Renal cortex interstitium (tissue), 11 donors: ENCODE results near the gene SRD5A1. TPM values are rescaled to one million over a fixed set of nuclear protein-coding genes. Genes with fewer than 3 reads are reported as not detected.

ENCODE experiments used
- DNase-seq, 11 donors: peaks; one replicate each; pipeline ENCODE4 v3.0.0-alpha.2; 2013; ENCODE audit warnings: low read depth in 9 of 11, low spot score in 4 of 11; ENCODE audit errors: extremely low read depth in 1 of 11
- polyA plus RNA-seq, 3 donors: library from polyadenylated mRNA; unstranded; fragments of 120-200 nt; gene quantifications; one replicate each; pipeline ENCODE4 v1.2.1, GENCODE V29; 2013; ENCODE audit not compliant: insufficient read length in 3 of 3

The SRD5A1 gene
- polyA plus RNA-seq, 3 donors: 10.4 to 12.7 (median 12.7) TPM

- DNase-seq: no peak
These were observed 82.8 kb downstream of the SRD5A1 start for GRCh38 chr5:6715758-6716628.

DNA sequence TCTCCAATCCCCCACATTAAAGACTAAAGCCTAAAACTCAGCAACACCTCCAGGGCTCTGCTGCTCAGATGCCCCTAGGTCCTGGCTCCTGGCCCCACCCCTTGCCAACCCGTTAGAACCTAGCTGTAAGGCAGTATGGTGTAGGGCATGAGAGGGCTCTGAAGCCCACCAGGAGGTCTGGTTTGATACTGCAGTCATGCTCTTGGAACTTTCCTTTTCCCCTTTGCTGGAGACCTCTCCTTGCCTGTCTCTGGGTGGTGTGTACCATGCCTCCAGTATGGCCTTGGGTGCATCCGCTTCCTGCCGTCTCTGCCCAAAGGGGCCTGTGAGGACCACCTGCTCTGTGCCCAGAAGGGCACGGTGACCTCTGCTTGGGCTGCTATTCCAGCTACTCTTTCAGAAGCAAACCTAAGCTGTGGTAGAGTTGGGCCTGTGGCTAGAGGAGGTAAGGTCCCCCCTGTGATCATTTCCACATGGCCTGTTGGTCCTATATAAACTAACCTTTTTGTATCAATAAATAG lies 83.4 kb downstream of the SRD5A1 start:
- DNase-seq: no peak

GRCh38 chr5:6717247-6717646 lies 84.0 kb downstream of the SRD5A1 start:
- no peak for DNase-seq

- no peak for DNase-seq
These were observed 84.4 kb downstream of the SRD5A1 start for GRCh38 chr5:6717687-6718086.

- no peak for DNase-seq
These were observed 85.0 kb downstream of the SRD5A1 start for GRCh38 chr5:6718161-6718681.

- no peak for DNase-seq
These were observed 85.5 kb downstream of the SRD5A1 start for GRCh38 chr5:6718718-6719117.

DNA sequence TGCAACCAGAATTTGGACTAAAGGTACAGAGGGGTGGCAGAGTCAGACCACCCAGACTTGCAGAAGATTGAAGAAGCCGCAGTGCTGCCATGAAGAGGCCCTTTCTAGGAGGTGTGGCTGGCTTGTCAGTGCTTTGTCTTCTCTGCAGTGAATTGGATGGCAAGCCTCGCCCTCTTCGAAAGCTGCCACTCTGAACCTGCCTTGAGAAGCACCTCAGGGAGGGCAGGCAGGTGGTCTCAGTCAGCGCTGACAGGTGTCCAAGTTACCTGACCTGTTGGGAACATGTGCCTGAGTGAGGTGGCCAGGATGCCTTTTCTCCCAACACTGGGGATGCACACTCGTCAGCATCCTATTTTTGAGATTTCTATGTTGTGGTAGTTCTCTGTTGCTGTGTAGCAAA lies 86.2 kb downstream of the SRD5A1 start:
- DNase-seq: no peak

GRCh38 chr5:6719896-6720560 lies 86.8 kb downstream of the SRD5A1 start:
- no peak for DNase-seq

DNA sequence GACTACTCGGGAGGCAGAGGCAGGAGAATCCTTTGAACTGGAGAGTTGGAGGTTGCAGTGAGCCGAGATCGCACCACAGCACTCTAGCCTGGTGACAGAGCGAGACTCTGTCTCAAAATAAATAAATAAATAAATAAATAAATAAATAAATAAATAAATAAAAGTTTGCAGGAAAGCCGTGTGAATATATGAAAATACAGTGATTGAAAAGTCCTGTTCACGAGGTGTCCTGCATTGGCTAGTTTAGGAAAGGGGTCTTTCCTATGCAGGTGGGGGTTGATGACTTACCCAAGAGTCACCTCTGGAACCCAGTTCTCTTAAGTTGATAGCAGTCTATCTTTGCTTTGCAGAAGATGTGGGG lies 87.3 kb downstream of the SRD5A1 start:
- no peak for DNase-seq

- no peak for DNase-seq
These were observed 88.2 kb downstream of the SRD5A1 start for GRCh38 chr5:6721442-6721841.

GRCh38 chr5:6722015-6722414 lies 88.8 kb downstream of the SRD5A1 start:
- DNase-seq: no peak

DNA sequence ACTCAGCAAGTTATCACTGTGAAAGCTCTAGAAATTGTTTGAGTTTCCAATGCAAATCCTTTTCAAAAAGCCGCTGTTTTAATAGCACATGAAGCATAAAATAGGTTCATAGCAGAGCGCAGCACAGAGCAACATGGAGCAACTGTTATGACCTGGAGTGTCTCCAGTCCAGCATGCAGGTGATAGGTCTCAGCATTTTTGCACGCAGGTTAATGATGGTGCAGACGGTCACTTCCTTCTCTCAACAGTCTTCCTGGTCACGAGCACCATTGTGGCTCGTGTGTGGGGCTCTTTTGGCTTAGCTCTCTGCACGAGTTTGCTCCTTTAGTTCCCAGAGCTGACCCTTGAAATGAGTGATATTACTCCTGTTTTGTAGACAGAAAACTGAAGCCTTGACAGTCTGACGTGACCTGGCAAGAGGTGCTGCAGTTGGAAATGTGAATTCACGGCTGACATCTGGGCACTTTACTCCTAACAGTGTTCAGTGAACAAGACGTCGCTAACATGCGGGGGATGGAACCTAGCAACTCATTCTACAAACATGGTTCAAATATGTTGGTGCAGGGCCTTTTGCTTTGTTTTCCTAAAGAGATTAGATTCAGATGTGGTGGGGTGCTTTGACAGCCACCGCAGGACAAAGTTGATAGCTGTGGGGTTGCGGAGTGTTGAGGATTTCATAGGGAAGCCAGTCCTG lies 90.0 kb downstream of the SRD5A1 start:
- DNase-seq: no peak

GRCh38 chr5:6723816-6724300 lies 90.6 kb downstream of the SRD5A1 start:
- no peak for DNase-seq

Other genes with a start within 250 kb of the SRD5A1 start
- gene UBE2QL1, start 184.6 kb upstream of the SRD5A1 start, polyA plus RNA-seq: under 1 TPM; 0.79 to 0.95 (median 0.83) TPM
- gene NSUN2, start 396 bp upstream of the SRD5A1 start, polyA plus RNA-seq: 10 to 100 TPM; 49.8 to 82.4 (median 51.1) TPM
- 10 to 100 TPM; 23.6 to 37.9 (median 26.9) TPM for gene TENT4A, start 80.0 kb downstream of the SRD5A1 start, polyA plus RNA-seq